T47D (cell line): ENCODE measurements around the gene UNC5B.

Experiments used
- DNase-seq, 2 experiments: peaks; one replicate each; pipeline versions ENCODE4 v3.0.0 to v3.0.0-alpha.2; 2011 to 2012; ENCODE audit warnings: low read depth in 1 of 2, low spot score in 1 of 2
- JUND ChIP-seq: IDR thresholded peaks from 2 replicates; pipeline ENCODE4 v1.6.1; 2012; ENCODE audit warnings: low read depth
- in situ Hi-C: cut with HindIII; loops from 2 replicates; pipeline ENCODE4 v1.10.0; 2016; ENCODE audit warnings: low sequenced_read_pairs, low pct_unique_long_range_greater_than_20kb

UNC5B gene

DNA sequence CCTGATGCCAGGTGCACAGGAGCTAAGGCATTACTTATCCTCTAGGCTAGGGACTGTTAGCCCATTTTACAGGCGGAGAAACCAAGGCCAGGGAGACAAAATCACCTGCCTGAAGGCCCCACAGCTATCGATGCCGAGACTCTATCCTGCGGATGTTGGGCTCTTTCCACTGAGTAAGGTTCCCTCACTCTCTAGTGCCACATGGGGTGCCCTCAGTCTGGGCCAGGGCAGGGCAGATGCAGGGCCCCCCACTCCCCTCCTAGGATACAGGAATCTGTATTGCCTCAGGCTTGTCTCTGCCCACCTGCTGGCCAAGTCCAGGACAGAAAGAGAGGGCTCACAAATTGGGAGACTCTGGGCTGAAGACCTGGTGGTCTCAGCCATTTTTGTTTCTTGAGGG, 45.7 kb downstream of the UNC5B start:
- DNase-seq: no peak
- no peak for TF ChIP-seq JUND
- in situ Hi-C loops: no loop called here

DNA sequence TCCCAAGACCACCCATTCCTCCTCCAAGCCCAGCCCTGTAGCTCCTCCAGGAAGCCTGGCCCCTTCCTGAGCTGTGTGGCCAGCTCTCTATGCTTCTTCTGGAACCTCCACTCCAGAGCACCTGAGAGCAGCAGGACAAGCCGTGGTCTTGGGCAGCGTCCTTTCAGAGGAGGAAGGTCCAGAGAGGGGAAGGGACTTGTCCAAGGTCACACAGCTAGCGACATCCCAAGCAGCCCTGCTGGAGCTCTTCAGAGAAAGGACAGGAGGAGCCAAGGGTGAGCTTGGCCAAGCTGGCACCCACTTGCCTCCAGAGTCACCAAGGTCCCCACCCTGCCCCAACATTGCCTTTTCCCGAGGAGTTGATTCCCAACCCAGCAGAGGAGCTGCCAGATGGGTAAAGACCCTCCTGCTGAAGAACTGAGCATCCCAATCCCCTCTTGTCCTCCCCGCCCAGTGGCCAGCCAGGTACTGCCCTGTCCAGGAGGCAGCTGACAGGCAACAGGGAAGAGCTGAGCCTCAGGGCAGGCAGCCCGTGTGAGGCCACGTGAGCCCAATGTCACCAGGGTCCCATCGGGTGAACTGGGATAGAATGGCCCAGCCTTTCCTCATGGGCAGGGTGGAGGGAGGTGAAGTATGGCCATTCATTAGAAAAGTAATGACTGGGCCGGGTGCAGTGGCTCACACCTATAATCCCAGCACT, 46.2 kb downstream of the UNC5B start:
- in situ Hi-C loops: no loop called here
- DNase-seq: no peak
- no peak for TF ChIP-seq JUND

GRCh38 chr10:71259282-71259681, 46.9 kb downstream of the UNC5B start:
- DNase-seq: no peak
- in situ Hi-C loops: no loop called here
- TF ChIP-seq JUND: no peak

GRCh38 chr10:71259815-71260501, 47.6 kb downstream of the UNC5B start:
- TF ChIP-seq JUND: no peak
- in situ Hi-C loops: no loop called here
- DNase-seq: no peak

DNA sequence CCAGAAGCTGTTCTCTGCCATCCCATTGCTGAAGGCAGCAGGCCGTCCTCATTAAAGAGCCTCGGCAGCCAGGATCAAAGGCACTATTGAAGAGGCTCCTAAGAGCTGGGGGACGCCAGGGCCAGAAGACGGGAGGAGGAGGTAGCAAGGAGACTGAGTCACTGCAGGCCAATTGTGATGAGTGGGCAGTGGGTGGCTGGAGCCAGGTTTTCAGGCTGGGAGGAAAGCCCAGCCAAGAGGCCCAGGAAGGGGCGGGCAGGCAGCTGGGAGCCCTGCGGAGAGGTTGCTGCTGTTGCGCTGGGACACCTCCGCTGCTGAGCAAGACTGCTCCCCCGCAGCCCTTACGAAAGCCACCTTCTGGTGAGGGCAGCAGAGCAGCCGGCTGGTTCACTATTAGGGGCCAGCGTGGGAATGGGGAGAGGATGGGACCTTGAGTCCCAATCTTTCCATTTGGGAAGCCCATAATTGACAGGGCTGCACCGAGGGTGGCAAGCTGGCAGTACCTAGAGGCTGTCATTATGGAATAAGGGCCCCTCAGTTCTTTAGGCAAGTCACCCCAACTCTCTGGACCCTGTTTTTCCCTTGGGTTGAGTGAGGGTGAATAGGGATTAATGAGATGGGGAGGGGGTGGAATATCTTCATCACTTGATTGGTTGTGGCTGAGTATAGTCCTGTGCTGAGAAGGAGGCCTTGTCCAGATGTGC, 48.4 kb downstream of the UNC5B start:
- in situ Hi-C loops: no loop called here
- no peak for TF ChIP-seq JUND
- no peak for DNase-seq

DNA sequence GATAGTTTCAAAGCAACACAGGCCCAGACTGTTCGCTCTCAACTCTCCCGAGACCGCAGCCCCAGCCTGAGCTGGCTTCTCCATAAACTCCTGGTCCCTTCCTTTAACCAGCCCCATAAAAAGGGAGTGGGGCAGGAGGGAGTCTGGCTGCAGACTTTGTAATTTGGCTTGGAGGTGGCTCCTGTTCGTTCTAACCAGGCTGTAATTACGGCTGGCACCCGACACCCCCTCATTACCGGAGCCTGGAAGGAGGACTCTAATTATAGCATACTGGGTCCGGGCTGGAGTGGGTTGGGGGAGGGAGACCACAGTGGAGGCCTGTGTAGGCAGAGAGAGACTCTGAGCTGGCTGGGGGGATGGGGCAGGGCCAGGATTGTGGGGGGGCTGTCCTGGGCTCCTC, 49.7 kb downstream of the UNC5B start:
- no peak for DNase-seq
- in situ Hi-C loops: no loop called here
- TF ChIP-seq JUND: no peak

- DNase-seq: no peak
- in situ Hi-C loops: no loop called here
- TF ChIP-seq JUND: no peak
These were observed 50.4 kb downstream of the UNC5B start for GRCh38 chr10:71262817-71263216.

- no peak for DNase-seq
- in situ Hi-C loops: no loop called here
- no peak for TF ChIP-seq JUND
These were observed 51.0 kb downstream of the UNC5B start for GRCh38 chr10:71263376-71263775.

DNA sequence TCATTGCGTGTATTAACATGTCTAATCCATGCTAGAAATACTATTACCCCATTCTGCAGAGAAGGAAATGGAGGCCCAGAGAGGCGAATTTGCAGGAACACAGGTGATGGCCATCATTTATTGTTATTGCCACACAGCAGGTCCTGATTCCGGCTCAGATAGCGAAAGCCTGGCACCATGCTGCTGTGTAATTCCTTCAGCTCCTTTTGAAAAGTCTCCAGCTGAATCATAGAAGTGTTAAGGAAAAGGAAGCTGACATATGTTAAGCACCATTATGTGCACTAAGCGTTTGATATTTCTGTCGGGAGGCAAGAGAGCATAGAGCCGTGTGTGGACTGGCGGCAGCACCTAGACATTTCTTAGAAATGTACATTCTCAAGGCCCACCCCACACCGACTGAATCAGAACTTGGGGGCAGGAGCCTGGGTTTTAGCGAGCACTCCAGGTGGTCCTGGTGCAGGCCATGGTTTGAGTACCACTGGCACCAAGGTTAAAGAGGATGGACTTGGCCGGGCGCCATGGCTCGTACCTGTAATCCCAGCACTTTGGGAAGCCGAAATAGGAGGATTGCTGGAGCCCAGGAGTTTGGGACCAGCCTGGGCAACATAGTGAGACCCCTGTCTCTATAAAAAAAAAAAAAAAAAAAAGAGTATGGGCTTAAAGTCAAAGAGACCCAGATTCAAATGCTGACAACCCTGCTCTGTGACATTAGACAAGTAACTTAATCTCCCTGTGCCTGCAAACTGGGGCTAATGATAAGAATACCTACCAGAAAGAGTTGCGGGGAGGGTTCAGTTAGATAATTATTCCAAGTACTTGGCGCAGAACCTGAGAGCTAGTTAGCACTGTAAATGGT, 52.2 kb downstream of the UNC5B start:
- in situ Hi-C loops: no loop called here
- DNase-seq: peak in 1 of 2 experiments; percentile 37
- TF ChIP-seq JUND: no peak

DNA sequence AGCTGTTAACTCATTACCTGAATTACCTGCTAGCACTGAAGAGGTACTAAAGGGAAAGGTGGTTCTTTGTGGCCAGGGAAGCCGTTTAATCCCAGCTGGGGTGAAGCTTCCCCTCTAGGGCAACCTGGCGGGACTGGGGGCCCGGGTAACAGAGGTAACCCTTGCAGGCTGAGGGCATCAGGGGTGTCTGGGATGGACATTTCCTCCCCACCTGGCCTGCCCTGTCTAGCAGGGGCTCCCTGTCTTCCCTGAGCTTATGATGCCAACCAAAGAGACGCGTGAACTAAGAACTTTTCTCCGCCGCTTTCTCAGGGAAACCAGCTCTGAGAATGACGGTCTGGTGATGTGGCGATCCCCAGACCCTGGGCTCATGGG, 52.8 kb downstream of the UNC5B start:
- no peak for TF ChIP-seq JUND
- in situ Hi-C loops: no loop called here
- DNase-seq: no peak

DNA sequence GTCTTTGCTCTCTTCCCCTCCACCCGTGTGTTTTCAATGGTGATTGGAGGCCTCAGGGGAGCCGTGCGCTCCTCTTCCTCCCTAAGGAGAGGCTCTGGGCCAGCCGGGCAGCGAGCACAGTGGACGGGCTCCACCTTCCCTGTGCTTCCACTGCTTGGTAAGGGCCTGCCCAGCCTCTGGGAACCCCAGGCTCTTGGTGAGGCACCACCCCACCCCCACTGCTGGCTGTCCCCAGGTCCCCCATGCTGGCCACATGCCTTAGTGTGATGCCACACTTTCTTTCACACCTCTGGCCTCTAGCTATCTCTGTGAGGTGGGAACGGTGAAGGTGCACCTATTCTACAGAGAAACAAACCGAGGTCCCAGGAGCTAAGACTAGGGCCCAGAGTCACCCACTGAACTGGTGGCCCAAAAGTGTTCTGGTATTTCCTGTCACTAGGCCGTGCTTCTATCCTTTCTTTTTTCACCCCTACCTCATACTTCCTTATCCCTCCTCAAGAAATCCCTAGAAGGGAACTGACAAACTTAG, 53.3 kb downstream of the UNC5B start:
- no peak for DNase-seq
- in situ Hi-C loops: no loop called here
- TF ChIP-seq JUND: no peak
